Panc1 (cell line): ENCODE measurements around the gene SLC7A1. TPM values are rescaled to one million over a fixed set of nuclear protein-coding genes. Genes with fewer than 3 reads are reported as not detected.
A peak's percentile ranks its signal among the peaks of the same experiment; 100 is the strongest.

Experiments
- ATAC-seq: fragments of 200-7000 bp; cut with Tn5 transposase; 2 replicates; pipeline ENCODE4 v1.9.1; 2020; ENCODE audit warnings: mild to moderate bottlenecking, moderate library complexity
- BruUV-seq: library from RNA; stranded (reverse); fragments of 400-500 nt; replicated peaks from 2 replicates; lab custom pipeline; 2021; lab: Mats Ljungman, UMichigan
- CTCF ChIA-PET: fragments of 300-600 bp; sonication (Branson Sonifier 250); formaldehyde crosslinking; loops from one replicate; lab custom pipeline; 2022; ENCODE audit warnings: antibody characterized with exemption; lab: Charles Lee
- POLR2A ChIA-PET: fragments of 300-600 bp; sonication (Branson Sonifier 250); formaldehyde crosslinking; loops from one replicate; lab custom pipeline; 2022; ENCODE audit warnings: antibody characterized with exemption; lab: Charles Lee
- DNase-seq: peaks from one replicate; pipeline ENCODE4 v3.0.0-alpha.2; 2010; ENCODE audit warnings: low read depth, low spot score
- H3K27ac ChIP-seq: 2 replicates; pipeline ENCODE4 v1.5.1; 2011; ENCODE audit warnings: mild to moderate bottlenecking, low read length, inconsistent platforms
- H3K27me3 ChIP-seq: fragments of 200-500 bp; sonication (Bioruptor generic); 2 replicates; pipeline ENCODE4 v1.6.0; 2014; ENCODE audit warnings: low read length, inconsistent platforms; ENCODE audit not compliant: control insufficient read depth, insufficient read depth
- H3K36me3 ChIP-seq: fragments of 200-500 bp; sonication (Bioruptor generic); 2 replicates; pipeline ENCODE4 v1.5.1; 2014; ENCODE audit warnings: inconsistent platforms, mild to moderate bottlenecking, low read length, moderate library complexity; ENCODE audit not compliant: control insufficient read depth, insufficient read depth
- H3K4me1 ChIP-seq: 2 replicates; pipeline ENCODE4 v1.5.1; 2011; ENCODE audit warnings: inconsistent platforms, mild to moderate bottlenecking, low read length, moderate library complexity; ENCODE audit not compliant: control insufficient read depth, insufficient read depth
- H3K4me3 ChIP-seq, 2 experiments: 2 replicates each; pipeline ENCODE4 v1.5.1; 2011 to 2012; ENCODE audit warnings: low read depth in 2 of 2, low read length in 2 of 2, mild to moderate bottlenecking in 2 of 2, inconsistent platforms in 1 of 2, moderate library complexity in 1 of 2
- H3K9me3 ChIP-seq: fragments of 200-500 bp; sonication (Bioruptor generic); 2 replicates; pipeline ENCODE4 v1.5.1; 2014; ENCODE audit warnings: low read depth, mild to moderate bottlenecking, inconsistent platforms, low read length, moderate library complexity; ENCODE audit not compliant: control insufficient read depth, insufficient read depth
- POLR2AphosphoS5 ChIP-seq: IDR thresholded peaks from 2 replicates; pipeline ENCODE4 v1.6.1; 2012; ENCODE audit warnings: mild to moderate bottlenecking, low read depth, low read length, moderate library complexity
- SIN3A ChIP-seq: IDR thresholded peaks from 2 replicates; pipeline ENCODE4 v1.6.1; 2012; ENCODE audit warnings: low read depth, mild to moderate bottlenecking, low read length, moderate library complexity, borderline replicate concordance; ENCODE audit not compliant: insufficient read depth
- TCF7L2 ChIP-seq: IDR thresholded peaks from 2 replicates; pipeline ENCODE4 v1.6.1; 2011; ENCODE audit warnings: mild to moderate bottlenecking, low read depth, low read length, inconsistent platforms
- in situ Hi-C: cut with HindIII; loops from 2 replicates; pipeline ENCODE4 v1.10.0; 2016; ENCODE audit warnings: low sequenced_read_pairs, low pct_unique_long_range_greater_than_20kb
- intact Hi-C: fragments of 100-400 bp; cut with micrococcal nuclease; formaldehyde crosslinking; loops from one replicate; pipeline ENCODE4 v1.10.0; 2022; ENCODE audit not compliant: unreplicated experiment
- total RNA-seq: library from RNA; stranded (reverse); gene quantifications from one replicate; pipeline ENCODE4 v1.2.1, GENCODE V29; 2021; ENCODE audit not compliant: unreplicated experiment
- TF ChIP-seq, protein P1 (sequence below): fragments of 450-650 bp; IDR thresholded peaks from 2 replicates; pipeline ENCODE4 v1.5.1; 2017; ENCODE audit warnings: mild to moderate bottlenecking
- TF ChIP-seq, protein P2 (sequence below), 2 experiments: IDR thresholded peaks; 2 replicates each; pipeline ENCODE4 v1.6.1; 2011 to 2012; ENCODE audit warnings: low read depth in 2 of 2, control low read depth in 1 of 2, low read length in 1 of 2, mild to moderate bottlenecking in 1 of 2, moderate library complexity in 1 of 2; ENCODE audit not compliant: insufficient read depth in 1 of 2

The SLC7A1 gene
- total RNA-seq, 1 experiment from 2014 or later, result 63.3 TPM

DNA sequence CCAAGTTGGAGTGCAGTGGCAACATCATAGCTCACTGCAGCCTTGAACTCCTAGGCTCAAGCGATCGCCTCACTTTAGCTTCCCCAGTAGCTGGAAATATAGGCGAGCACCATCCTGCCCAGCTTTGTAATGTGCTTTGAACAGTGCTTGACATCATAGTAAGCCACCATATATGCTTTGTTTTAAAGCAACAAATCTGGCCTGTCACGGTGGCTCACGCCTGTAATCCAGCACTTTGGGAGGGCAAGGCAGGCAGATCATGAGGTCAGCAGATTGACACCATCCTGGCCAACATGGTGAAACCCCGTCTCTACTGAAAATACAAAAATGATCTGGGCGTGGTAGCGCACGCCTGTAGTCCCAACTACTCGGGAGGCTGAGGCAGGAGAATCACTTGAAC is 1.8 kb upstream of the SLC7A1 start:
- in situ Hi-C loops, result no loop called here

DNA sequence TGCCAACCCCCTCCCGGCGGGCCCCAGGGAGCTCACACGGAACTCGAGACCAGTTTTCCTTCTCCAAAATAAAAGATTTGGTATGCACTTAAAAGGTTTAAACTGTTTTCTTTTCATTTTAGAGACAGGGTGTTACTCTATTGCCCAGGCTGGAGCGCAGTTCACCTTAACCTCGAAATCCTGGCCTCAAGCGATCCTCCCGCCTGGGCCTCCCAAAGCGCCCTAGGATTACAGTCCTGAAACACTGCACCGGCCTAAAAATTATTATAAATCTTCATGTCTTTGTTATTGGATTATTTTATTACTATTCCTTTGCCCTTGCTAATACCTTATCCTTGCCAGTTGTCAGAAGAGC is 553 bp upstream of the SLC7A1 start:
- ATAC-seq (no peak), DNase-seq (no peak)
- no peaks in the 10 kb centered on the region for H3K9me3 ChIP-seq
- in situ Hi-C loops, result no loop called here
- ChIA-PET POLR2A (interaction anchor here (0.6 kb wide), 1 partner anchor 77 kb away, joined by 3 read pairs; no protein-coding TSS in a partner anchor), CTCF (no interaction called here)
- intact Hi-C loops, result no loop called here
- H3K27me3 ChIP-seq, result no peaks in the 10 kb centered on the region
- no peaks in the 10 kb centered on the region for H3K36me3 ChIP-seq
- peak overlapping the region; percentile 58 to 77 for H3K4me3 ChIP-seq
- no TSS peak for BruUV-seq
- no peak for TF ChIP-seq POLR2AphosphoS5
- H3K4me1 ChIP-seq, result peaks cover 13% of the 10 kb centered on the region
- H3K27ac ChIP-seq, result peak overlapping the region; percentile 63; the same call in 1 of the 2 replicates

More for the DNA sequence above, 1.8 kb upstream of the SLC7A1 start:
- no peak for DNase-seq
- intact Hi-C loops, result no loop called here
- TF ChIP-seq, protein P1, sequence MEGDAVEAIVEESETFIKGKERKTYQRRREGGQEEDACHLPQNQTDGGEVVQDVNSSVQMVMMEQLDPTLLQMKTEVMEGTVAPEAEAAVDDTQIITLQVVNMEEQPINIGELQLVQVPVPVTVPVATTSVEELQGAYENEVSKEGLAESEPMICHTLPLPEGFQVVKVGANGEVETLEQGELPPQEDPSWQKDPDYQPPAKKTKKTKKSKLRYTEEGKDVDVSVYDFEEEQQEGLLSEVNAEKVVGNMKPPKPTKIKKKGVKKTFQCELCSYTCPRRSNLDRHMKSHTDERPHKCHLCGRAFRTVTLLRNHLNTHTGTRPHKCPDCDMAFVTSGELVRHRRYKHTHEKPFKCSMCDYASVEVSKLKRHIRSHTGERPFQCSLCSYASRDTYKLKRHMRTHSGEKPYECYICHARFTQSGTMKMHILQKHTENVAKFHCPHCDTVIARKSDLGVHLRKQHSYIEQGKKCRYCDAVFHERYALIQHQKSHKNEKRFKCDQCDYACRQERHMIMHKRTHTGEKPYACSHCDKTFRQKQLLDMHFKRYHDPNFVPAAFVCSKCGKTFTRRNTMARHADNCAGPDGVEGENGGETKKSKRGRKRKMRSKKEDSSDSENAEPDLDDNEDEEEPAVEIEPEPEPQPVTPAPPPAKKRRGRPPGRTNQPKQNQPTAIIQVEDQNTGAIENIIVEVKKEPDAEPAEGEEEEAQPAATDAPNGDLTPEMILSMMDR, result no peak
- TF ChIP-seq SIN3A, result no peak
- TF ChIP-seq, protein P2, sequence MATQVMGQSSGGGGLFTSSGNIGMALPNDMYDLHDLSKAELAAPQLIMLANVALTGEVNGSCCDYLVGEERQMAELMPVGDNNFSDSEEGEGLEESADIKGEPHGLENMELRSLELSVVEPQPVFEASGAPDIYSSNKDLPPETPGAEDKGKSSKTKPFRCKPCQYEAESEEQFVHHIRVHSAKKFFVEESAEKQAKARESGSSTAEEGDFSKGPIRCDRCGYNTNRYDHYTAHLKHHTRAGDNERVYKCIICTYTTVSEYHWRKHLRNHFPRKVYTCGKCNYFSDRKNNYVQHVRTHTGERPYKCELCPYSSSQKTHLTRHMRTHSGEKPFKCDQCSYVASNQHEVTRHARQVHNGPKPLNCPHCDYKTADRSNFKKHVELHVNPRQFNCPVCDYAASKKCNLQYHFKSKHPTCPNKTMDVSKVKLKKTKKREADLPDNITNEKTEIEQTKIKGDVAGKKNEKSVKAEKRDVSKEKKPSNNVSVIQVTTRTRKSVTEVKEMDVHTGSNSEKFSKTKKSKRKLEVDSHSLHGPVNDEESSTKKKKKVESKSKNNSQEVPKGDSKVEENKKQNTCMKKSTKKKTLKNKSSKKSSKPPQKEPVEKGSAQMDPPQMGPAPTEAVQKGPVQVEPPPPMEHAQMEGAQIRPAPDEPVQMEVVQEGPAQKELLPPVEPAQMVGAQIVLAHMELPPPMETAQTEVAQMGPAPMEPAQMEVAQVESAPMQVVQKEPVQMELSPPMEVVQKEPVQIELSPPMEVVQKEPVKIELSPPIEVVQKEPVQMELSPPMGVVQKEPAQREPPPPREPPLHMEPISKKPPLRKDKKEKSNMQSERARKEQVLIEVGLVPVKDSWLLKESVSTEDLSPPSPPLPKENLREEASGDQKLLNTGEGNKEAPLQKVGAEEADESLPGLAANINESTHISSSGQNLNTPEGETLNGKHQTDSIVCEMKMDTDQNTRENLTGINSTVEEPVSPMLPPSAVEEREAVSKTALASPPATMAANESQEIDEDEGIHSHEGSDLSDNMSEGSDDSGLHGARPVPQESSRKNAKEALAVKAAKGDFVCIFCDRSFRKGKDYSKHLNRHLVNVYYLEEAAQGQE (IDR thresholded peaks at IDR 0.05; ENCODE audit: insufficient read depth in 1 of 2, low read depth in 2 of 2, low read length in 1 of 2), result no peak
- no peak for TF ChIP-seq POLR2AphosphoS5
- no peak for TF ChIP-seq TCF7L2
- H3K4me1 ChIP-seq, result peaks cover 6% of the 10 kb centered on the region
- ATAC-seq, result no peak
- no peaks in the 10 kb centered on the region for H3K27me3 ChIP-seq
- H3K9me3 ChIP-seq, result no peaks in the 10 kb centered on the region
- CTCF ChIA-PET, result no interaction called here
- no peak overlapping the region for H3K27ac ChIP-seq
- POLR2A ChIA-PET, result no interaction called here
- H3K4me3 ChIP-seq, result no peak overlapping the region
- H3K36me3 ChIP-seq, result no peaks in the 10 kb centered on the region
- BruUV-seq, result no TSS peak

DNA sequence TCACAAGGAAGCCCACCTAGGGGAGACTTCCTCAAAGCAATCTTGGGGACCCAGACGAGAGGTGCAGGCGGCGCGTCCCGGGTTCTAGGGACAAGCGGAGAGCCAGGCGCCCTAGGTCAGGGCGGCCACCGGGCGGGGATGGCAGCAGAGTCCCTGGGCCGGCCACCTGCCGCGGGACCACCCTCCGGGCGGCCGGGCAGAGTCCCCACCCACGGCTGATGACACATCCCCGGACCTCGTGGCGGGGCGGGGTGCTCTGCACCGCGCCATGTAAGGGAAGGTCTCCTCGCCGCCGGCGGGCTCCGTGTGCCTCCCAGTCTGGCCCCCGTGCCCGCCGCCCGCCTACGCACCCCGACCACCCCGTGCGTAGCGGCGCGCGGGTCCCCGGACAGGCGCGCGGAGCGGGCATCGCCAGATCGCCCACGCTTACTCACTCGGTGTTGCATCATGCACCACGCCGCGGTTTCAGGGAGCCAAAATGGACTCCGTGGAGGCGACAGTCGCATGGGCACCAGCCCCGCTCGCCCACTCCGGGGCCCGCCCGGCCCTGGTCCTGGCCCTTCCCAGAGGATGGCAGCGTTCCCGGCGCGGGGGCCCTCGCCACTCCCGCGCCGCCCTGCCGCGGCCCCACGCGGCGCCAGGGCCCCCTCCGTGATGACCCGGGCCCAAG is 643 bp downstream of the SLC7A1 start:
- Histone ChIP-seq H3K27me3 (no peaks in the 10 kb centered on the region), H3K4me3 (peak overlapping the region; percentile 77 to 91), H3K4me1 (peaks cover 15% of the 10 kb centered on the region), H3K36me3 (no peaks in the 10 kb centered on the region), H3K9me3 (no peaks in the 10 kb centered on the region), H3K27ac (peak overlapping the region; percentile 83)
- peak; percentile 59 for ATAC-seq
- no peak for DNase-seq
- intact Hi-C loops, result no loop called here
- ChIA-PET CTCF (no interaction called here), POLR2A (no interaction called here)
- in situ Hi-C loops, result no loop called here
- TF ChIP-seq, protein P2 (IDR thresholded peaks at IDR 0.05; ENCODE audit: insufficient read depth in 1 of 2, low read depth in 2 of 2, low read length in 1 of 2), result no peak
- TF ChIP-seq, protein P1, result no peak
- TF ChIP-seq TCF7L2 (no peak), SIN3A (no peak), POLR2AphosphoS5 (no peak)
- BruUV-seq, result no TSS peak
